Astrocyte (in vitro differentiated cells and primary cell): ENCODE data around the gene USP44.

Experiments
- CTCF ChIP-seq: IDR thresholded peaks from 2 replicates; pipeline ENCODE4 v1.5.1; 2011; ENCODE audit warnings: low read depth, mild to moderate bottlenecking, inconsistent platforms, low read length, moderate library complexity; ENCODE audit not compliant: insufficient read depth
- EZH2 ChIP-seq: IDR thresholded peaks from 2 replicates; pipeline ENCODE4 v1.6.1; 2012; ENCODE audit warnings: mild to moderate bottlenecking, low read length, inconsistent platforms; ENCODE audit not compliant: insufficient read depth

GRCh38 chr12:95533985-95534384, 17.3 kb downstream of the USP44 start:
- no peak for TF ChIP-seq CTCF
- no peak for TF ChIP-seq EZH2
